Panc1 (cell line): ENCODE measurements around the gene KIAA1614. TPM values are rescaled to one million over a fixed set of nuclear protein-coding genes. Genes with fewer than 3 reads are reported as not detected.

ENCODE experiments used
- ATAC-seq: fragments of 200-7000 bp; cut with Tn5 transposase; 2 replicates; pipeline ENCODE4 v1.9.1; 2020; ENCODE audit warnings: mild to moderate bottlenecking, moderate library complexity
- BruUV-seq: library from RNA; stranded (reverse); fragments of 400-500 nt; replicated peaks from 2 replicates; lab custom pipeline; 2021; lab: Mats Ljungman, UMichigan
- CTCF ChIA-PET: fragments of 300-600 bp; sonication (Branson Sonifier 250); formaldehyde crosslinking; loops from one replicate; lab custom pipeline; 2022; ENCODE audit warnings: antibody characterized with exemption; lab: Charles Lee
- POLR2A ChIA-PET: fragments of 300-600 bp; sonication (Branson Sonifier 250); formaldehyde crosslinking; loops from one replicate; lab custom pipeline; 2022; ENCODE audit warnings: antibody characterized with exemption; lab: Charles Lee
- DNase-seq: peaks from one replicate; pipeline ENCODE4 v3.0.0-alpha.2; 2010; ENCODE audit warnings: low read depth, low spot score
- H3K27ac ChIP-seq: 2 replicates; pipeline ENCODE4 v1.5.1; 2011; ENCODE audit warnings: mild to moderate bottlenecking, low read length, inconsistent platforms
- H3K27me3 ChIP-seq: fragments of 200-500 bp; sonication (Bioruptor generic); 2 replicates; pipeline ENCODE4 v1.6.0; 2014; ENCODE audit warnings: low read length, inconsistent platforms; ENCODE audit not compliant: control insufficient read depth, insufficient read depth
- H3K36me3 ChIP-seq: fragments of 200-500 bp; sonication (Bioruptor generic); 2 replicates; pipeline ENCODE4 v1.5.1; 2014; ENCODE audit warnings: inconsistent platforms, mild to moderate bottlenecking, low read length, moderate library complexity; ENCODE audit not compliant: control insufficient read depth, insufficient read depth
- H3K4me1 ChIP-seq: 2 replicates; pipeline ENCODE4 v1.5.1; 2011; ENCODE audit warnings: inconsistent platforms, mild to moderate bottlenecking, low read length, moderate library complexity; ENCODE audit not compliant: control insufficient read depth, insufficient read depth
- H3K4me3 ChIP-seq, 2 experiments: 2 replicates each; pipeline ENCODE4 v1.5.1; 2011 to 2012; ENCODE audit warnings: low read depth in 2 of 2, low read length in 2 of 2, mild to moderate bottlenecking in 2 of 2, inconsistent platforms in 1 of 2, moderate library complexity in 1 of 2
- H3K9me3 ChIP-seq: fragments of 200-500 bp; sonication (Bioruptor generic); 2 replicates; pipeline ENCODE4 v1.5.1; 2014; ENCODE audit warnings: low read depth, mild to moderate bottlenecking, inconsistent platforms, low read length, moderate library complexity; ENCODE audit not compliant: control insufficient read depth, insufficient read depth
- POLR2AphosphoS5 ChIP-seq: IDR thresholded peaks from 2 replicates; pipeline ENCODE4 v1.6.1; 2012; ENCODE audit warnings: mild to moderate bottlenecking, low read depth, low read length, moderate library complexity
- SIN3A ChIP-seq: IDR thresholded peaks from 2 replicates; pipeline ENCODE4 v1.6.1; 2012; ENCODE audit warnings: low read depth, mild to moderate bottlenecking, low read length, moderate library complexity, borderline replicate concordance; ENCODE audit not compliant: insufficient read depth
- TCF7L2 ChIP-seq: IDR thresholded peaks from 2 replicates; pipeline ENCODE4 v1.6.1; 2011; ENCODE audit warnings: mild to moderate bottlenecking, low read depth, low read length, inconsistent platforms
- in situ Hi-C: cut with HindIII; loops from 2 replicates; pipeline ENCODE4 v1.10.0; 2016; ENCODE audit warnings: low sequenced_read_pairs, low pct_unique_long_range_greater_than_20kb
- intact Hi-C: fragments of 100-400 bp; cut with micrococcal nuclease; formaldehyde crosslinking; loops from one replicate; pipeline ENCODE4 v1.10.0; 2022; ENCODE audit not compliant: unreplicated experiment
- total RNA-seq: library from RNA; stranded (reverse); gene quantifications from one replicate; pipeline ENCODE4 v1.2.1, GENCODE V29; 2021; ENCODE audit not compliant: unreplicated experiment
- TF ChIP-seq, protein P1 (sequence below), 2 experiments: IDR thresholded peaks; 2 replicates each; pipeline ENCODE4 v1.6.1; 2011 to 2012; ENCODE audit warnings: low read depth in 2 of 2, control low read depth in 1 of 2, low read length in 1 of 2, mild to moderate bottlenecking in 1 of 2, moderate library complexity in 1 of 2; ENCODE audit not compliant: insufficient read depth in 1 of 2
- TF ChIP-seq, protein P2 (sequence below): fragments of 450-650 bp; IDR thresholded peaks from 2 replicates; pipeline ENCODE4 v1.5.1; 2017; ENCODE audit warnings: mild to moderate bottlenecking

KIAA1614 gene
- total RNA-seq, 1 experiment from 2014 or later: 0.80 TPM

DNA sequence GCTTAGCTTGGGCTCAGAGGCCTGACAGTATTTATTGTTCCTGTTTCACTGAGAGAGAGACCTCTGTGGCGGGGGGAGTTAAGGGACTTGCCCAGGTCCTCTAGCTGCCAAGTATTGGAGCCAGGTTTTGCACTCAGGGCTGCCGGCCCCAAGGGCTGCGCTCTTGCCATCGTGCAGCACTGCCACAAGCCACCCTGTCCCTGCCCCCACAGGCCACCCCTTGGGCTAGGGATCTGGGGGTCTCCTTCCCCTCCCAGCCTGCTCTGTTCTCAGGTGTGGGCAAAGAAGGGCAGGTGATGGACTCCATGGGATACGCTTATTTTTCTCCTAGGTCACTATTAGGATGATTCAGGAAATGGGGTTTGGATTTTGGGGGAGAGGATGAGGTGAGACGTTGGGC, 8.7 kb downstream of the KIAA1614 start:
- TF ChIP-seq SIN3A: no peak
- no peak for TF ChIP-seq TCF7L2
- TF ChIP-seq POLR2AphosphoS5: no peak
- TF ChIP-seq, protein P1, sequence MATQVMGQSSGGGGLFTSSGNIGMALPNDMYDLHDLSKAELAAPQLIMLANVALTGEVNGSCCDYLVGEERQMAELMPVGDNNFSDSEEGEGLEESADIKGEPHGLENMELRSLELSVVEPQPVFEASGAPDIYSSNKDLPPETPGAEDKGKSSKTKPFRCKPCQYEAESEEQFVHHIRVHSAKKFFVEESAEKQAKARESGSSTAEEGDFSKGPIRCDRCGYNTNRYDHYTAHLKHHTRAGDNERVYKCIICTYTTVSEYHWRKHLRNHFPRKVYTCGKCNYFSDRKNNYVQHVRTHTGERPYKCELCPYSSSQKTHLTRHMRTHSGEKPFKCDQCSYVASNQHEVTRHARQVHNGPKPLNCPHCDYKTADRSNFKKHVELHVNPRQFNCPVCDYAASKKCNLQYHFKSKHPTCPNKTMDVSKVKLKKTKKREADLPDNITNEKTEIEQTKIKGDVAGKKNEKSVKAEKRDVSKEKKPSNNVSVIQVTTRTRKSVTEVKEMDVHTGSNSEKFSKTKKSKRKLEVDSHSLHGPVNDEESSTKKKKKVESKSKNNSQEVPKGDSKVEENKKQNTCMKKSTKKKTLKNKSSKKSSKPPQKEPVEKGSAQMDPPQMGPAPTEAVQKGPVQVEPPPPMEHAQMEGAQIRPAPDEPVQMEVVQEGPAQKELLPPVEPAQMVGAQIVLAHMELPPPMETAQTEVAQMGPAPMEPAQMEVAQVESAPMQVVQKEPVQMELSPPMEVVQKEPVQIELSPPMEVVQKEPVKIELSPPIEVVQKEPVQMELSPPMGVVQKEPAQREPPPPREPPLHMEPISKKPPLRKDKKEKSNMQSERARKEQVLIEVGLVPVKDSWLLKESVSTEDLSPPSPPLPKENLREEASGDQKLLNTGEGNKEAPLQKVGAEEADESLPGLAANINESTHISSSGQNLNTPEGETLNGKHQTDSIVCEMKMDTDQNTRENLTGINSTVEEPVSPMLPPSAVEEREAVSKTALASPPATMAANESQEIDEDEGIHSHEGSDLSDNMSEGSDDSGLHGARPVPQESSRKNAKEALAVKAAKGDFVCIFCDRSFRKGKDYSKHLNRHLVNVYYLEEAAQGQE (IDR thresholded peaks at IDR 0.05; ENCODE audit: insufficient read depth in 1 of 2, low read depth in 2 of 2, low read length in 1 of 2): no peak
- TF ChIP-seq, protein P2, sequence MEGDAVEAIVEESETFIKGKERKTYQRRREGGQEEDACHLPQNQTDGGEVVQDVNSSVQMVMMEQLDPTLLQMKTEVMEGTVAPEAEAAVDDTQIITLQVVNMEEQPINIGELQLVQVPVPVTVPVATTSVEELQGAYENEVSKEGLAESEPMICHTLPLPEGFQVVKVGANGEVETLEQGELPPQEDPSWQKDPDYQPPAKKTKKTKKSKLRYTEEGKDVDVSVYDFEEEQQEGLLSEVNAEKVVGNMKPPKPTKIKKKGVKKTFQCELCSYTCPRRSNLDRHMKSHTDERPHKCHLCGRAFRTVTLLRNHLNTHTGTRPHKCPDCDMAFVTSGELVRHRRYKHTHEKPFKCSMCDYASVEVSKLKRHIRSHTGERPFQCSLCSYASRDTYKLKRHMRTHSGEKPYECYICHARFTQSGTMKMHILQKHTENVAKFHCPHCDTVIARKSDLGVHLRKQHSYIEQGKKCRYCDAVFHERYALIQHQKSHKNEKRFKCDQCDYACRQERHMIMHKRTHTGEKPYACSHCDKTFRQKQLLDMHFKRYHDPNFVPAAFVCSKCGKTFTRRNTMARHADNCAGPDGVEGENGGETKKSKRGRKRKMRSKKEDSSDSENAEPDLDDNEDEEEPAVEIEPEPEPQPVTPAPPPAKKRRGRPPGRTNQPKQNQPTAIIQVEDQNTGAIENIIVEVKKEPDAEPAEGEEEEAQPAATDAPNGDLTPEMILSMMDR: no peak
- CTCF ChIA-PET: interaction anchor here (0.6 kb wide), 1 partner anchor 317 kb away, joined by 6 read pairs; no protein-coding TSS in a partner anchor
- H3K9me3 ChIP-seq: no peaks in the 10 kb centered on the region
- intact Hi-C loops (no loop called here), in situ Hi-C loops (no loop called here)
- no peaks in the 10 kb centered on the region for H3K36me3 ChIP-seq
- no peak overlapping the region for H3K4me3 ChIP-seq
- no peaks in the 10 kb centered on the region for H3K27me3 ChIP-seq
- BruUV-seq: no TSS peak
- no peak overlapping the region for H3K27ac ChIP-seq
- ATAC-seq (no peak), DNase-seq (no peak)
- peaks cover 4% of the 10 kb centered on the region for H3K4me1 ChIP-seq
- POLR2A ChIA-PET: no interaction called here

DNA sequence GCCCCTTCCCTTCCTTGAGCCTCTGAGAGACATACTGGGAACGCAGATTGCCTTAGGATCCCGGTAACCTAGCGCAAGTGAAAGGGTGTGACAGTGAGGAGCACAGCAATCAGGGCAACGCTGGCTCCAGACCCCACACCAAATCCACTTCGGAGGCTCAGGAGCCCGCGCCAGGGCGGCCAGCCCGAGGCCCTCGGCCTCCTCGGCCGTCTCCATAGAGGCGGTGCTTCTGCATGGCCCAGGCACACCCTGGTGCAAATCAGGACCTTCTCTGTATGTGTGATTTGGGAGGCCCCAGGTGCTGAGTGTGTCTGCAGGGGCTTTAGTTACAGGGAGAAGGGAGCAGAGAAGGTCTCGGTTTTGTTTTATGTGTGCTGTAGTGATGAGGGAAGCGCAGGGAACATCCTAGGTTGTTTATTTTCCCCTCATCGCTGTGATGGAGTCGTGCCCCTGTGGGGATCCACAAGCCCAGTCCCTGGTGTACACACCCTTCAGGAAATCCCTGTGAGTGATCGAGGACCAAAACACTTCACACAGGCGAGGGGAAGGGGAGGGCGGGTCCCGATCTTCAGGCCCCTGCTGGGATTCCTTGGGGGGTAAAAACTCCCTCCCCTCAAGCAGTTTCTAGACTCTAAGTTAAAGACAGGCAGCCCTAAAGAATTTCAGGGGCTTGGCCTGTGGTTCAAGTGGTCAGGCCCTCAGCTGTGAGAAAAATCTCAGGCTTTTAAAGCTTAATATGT, 9.4 kb downstream of the KIAA1614 start:
- peaks cover 7% of the 10 kb centered on the region for H3K4me1 ChIP-seq
- H3K9me3 ChIP-seq: no peaks in the 10 kb centered on the region
- intact Hi-C loops: no loop called here
- H3K4me3 ChIP-seq: no peak overlapping the region
- CTCF ChIA-PET: no interaction called here
- in situ Hi-C loops: no loop called here
- H3K27me3 ChIP-seq: no peaks in the 10 kb centered on the region
- H3K36me3 ChIP-seq: no peaks in the 10 kb centered on the region
- H3K27ac ChIP-seq: no peak overlapping the region
- TF ChIP-seq POLR2AphosphoS5: no peak
- no peak for TF ChIP-seq SIN3A
- TF ChIP-seq, protein P1 (IDR thresholded peaks at IDR 0.05; ENCODE audit: insufficient read depth in 1 of 2, low read depth in 2 of 2, low read length in 1 of 2): no peak
- no peak for TF ChIP-seq TCF7L2
- TF ChIP-seq, protein P2: no peak
- no peak for DNase-seq
- POLR2A ChIA-PET: no interaction called here
- BruUV-seq: no TSS peak
- no peak for ATAC-seq
